ENCODE results near the gene ASAP2.

Gene ASAP2

DNA sequence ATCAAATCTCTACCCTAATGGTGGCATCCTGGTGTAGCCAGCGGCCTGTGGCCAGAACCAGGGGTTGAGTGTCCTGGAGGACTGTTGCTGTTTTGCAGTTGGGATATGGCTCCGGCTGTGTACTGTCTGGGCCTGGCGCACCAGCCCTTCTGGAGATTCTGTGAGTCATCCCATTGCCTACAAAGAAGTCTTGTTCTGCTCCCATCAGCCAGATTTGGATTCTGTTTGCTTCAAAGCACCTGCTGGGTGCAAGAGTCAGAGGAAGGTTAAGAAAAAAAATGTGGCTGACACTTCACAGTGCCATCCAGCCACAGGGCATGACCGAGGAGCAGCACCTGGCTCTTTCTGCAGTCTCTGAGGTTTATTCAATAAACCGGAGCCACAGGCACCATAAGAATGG is 41.0 kb upstream of the ASAP2 start:
- TF ChIP-seq, protein P1, sequence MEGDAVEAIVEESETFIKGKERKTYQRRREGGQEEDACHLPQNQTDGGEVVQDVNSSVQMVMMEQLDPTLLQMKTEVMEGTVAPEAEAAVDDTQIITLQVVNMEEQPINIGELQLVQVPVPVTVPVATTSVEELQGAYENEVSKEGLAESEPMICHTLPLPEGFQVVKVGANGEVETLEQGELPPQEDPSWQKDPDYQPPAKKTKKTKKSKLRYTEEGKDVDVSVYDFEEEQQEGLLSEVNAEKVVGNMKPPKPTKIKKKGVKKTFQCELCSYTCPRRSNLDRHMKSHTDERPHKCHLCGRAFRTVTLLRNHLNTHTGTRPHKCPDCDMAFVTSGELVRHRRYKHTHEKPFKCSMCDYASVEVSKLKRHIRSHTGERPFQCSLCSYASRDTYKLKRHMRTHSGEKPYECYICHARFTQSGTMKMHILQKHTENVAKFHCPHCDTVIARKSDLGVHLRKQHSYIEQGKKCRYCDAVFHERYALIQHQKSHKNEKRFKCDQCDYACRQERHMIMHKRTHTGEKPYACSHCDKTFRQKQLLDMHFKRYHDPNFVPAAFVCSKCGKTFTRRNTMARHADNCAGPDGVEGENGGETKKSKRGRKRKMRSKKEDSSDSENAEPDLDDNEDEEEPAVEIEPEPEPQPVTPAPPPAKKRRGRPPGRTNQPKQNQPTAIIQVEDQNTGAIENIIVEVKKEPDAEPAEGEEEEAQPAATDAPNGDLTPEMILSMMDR (IDR thresholded peaks at IDR 0.05): no peak

DNA sequence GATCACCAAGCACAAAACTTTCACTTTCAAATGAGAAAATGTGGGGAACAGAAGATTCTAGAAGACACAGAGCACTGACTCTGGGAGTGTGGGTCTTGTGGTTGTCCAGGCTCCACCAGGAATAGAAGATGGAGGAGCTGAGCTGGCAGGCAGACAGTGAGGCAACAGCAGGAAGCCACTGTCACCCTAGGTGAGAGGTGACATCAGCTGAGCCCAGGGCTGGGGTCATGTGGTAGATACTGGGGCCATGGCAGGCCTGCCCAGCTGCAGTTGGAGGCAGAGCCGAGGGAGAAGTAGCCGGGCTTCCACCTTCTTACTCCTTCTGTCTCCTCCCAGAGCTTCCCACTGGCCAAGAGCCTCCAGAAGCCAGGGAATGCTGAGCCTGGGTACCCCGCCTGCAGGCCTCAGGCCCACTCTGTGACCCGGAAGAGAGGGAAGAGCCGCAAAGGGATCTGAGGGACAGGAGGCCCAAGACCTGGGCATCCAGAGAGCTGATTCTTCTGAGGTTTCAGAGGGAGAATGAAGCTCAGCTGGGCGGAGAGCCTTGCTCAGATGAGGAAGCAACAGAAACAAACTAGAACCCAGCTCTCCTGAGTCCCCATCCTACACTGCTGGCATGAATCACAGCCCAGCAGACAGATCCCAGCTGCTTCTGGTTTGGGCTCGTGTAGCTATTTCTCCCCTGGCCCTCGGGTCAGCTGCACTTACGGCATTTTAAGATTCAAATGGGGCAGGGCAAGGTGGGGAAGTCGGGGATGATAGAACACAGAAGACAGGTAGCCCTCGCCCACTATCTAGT is 39.8 kb upstream of the ASAP2 start:
- TF ChIP-seq, protein P1 (IDR thresholded peaks at IDR 0.05): no peak

DNA sequence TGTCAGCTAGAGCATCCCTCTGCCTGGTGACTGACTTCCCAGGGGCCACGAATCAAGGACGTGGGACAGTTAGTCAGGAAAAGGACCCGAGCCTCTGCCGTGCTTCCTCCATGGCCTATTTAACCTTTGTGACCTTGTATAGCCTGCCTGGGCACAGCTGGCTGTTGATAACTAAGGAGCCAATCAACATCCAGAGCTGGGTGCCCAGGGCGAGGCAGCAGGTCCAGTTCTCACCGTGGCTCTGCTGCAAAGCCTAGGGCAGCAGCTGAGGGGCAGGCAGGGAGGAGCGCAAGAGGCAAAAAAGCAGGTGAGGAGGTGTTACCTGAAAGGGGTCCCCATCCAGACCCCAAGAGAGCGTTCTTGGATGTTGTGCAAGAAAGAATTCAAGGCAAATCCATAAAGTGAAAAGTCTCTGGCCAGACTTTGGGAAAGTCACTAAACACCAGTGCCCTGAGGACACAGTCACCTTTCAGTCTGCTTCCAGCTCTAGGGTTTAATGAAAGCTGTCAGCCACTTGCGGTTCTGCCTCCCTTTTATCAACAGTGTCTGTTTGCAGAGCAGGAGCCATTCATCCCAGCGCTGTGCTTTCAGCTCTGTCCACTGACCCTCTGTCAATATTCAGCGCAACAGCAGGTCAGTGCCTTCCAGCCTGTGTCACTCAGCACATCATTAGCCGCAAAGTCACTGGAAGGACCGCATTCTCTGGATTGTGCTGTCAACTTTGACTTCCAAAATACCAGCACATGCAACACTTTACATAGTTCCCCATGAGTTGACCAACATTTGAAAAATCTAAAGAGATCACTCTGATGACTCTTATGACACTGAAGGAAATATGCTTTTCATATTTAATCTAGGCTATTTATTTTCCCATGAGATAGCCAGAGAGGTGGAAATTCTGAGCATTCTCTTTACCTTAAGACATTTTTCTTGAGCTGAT is 38.6 kb upstream of the ASAP2 start:
- TF ChIP-seq, protein P1 (IDR thresholded peaks at IDR 0.05): no peak

DNA sequence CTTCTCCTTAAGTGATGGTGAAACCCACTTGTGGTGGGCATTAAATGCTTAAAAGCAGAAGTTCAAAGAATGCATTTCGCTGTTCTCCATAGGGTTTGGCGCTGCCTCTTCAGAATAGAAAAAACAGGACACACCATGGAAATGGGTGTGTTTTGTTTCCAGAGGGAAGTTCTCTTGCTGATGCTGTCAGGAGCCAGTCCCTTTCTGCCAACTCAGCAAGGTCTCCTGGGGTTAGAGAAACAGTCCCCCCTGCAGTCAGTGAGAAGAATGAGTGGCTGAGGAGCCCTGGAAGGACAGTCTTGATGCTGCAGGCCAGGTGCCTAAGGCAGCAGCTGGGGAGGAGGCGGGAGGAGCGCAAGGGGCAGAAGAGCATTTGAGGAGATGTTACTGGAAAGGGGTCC is 37.8 kb upstream of the ASAP2 start:
- TF ChIP-seq, protein P1 (IDR thresholded peaks at IDR 0.05): no peak

DNA sequence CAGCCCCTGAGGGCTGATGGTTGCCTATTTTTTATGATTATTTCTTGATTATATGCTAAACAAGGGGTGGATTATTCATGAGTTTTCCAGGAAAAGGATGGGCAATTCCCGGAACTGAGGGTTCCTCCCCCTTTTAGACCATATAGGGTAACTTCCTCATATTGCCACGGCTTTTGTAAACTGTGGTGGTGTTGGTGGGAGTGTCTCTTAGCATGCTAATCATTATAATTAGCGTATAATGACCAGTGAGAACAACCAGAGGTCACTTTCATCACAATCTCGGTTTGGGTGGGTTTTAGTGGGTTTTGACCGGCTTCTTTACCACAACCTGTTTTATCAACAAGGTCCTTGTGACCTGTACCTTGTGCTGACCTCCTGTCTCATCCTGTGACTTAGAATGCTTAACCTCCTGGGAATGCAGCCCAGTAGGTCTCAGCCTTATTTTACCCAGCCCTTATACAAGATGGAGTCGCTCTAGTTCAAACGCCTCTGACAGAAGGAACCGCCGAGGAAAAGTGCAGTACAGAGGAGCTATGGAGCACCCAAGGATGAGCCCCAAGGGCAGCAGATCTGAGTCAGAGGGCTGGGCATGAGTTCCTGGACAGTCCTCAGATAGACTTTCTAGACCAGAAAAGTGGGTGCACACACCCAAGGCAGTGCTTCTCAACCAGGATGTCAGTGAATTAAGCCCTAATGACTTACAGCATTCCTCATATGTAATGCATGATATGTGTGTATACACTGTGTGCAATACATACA is 37.1 kb upstream of the ASAP2 start:
- TF ChIP-seq, protein P1 (IDR thresholded peaks at IDR 0.05): no peak

DNA sequence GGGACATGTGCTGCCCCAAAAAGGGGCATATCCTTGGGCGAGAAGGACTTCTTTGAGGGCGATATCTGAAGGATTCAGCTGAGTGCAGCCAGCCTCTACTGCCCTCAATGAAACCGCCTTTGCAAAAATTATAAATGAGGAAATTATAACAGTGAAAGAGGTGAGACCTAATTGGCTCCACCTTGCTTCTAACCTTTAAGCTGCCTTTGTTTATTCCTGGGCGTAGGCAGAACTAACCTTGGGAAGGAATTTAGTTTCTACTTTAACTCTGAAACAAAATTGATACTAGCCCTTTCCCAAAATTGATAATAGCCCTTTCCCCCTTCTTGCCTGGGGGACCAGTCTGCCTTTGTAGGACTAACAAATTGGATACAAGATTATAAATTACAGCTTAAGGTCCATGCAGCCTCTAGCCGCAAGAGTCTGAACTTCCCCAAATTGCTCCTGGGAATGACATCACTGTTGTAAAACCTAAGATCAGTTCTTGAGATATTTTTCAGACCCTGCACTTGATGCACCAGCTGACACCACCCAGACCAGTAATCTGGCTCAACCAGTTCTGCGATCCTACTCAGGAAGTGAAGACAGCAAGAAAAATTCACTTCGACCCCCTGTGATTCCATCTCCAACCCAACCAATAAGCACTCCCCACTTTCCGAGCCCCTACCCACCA is 36.0 kb upstream of the ASAP2 start:
- TF ChIP-seq, protein P1 (IDR thresholded peaks at IDR 0.05): no peak
